GM12874 (cell line): ENCODE measurements around the gene PTPRN2.

Experiments used
- TF ChIP-seq, protein P1 (sequence below): IDR thresholded peaks from 2 replicates; pipeline ENCODE4 v1.5.1; 2011; ENCODE audit warnings: low read depth, mild to moderate bottlenecking, control low read depth, low read length, moderate library complexity; ENCODE audit not compliant: insufficient read depth

PTPRN2 gene

DNA sequence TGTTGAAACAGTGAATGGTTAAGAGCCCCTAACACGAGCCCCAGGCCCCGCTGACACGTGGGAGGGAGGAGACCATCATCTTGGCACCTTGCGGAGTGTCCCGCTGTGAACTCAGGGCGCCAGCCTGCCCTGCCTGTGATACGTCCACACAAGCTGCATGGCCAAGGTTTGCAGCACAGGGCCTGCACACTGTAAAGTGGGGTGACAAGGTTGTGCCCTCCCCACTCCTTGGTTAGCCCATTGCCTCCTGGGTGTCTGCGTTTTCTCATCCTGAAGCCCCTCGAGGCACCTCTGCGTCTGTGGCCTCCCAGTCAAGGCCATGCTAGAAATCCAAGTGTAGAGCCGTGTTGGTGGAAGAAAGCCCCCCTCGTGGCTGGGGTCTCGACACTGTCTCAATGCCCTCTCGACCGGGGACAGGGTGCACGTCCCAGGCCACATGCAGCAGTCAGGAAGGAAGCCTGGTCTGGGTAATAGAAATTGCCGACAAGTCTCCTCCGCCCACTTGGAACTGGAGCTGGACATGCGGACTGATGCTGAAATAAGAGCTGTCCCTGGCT is 1058.8 kb downstream of the PTPRN2 start:
- TF ChIP-seq, protein P1, sequence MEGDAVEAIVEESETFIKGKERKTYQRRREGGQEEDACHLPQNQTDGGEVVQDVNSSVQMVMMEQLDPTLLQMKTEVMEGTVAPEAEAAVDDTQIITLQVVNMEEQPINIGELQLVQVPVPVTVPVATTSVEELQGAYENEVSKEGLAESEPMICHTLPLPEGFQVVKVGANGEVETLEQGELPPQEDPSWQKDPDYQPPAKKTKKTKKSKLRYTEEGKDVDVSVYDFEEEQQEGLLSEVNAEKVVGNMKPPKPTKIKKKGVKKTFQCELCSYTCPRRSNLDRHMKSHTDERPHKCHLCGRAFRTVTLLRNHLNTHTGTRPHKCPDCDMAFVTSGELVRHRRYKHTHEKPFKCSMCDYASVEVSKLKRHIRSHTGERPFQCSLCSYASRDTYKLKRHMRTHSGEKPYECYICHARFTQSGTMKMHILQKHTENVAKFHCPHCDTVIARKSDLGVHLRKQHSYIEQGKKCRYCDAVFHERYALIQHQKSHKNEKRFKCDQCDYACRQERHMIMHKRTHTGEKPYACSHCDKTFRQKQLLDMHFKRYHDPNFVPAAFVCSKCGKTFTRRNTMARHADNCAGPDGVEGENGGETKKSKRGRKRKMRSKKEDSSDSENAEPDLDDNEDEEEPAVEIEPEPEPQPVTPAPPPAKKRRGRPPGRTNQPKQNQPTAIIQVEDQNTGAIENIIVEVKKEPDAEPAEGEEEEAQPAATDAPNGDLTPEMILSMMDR, result no peak

DNA sequence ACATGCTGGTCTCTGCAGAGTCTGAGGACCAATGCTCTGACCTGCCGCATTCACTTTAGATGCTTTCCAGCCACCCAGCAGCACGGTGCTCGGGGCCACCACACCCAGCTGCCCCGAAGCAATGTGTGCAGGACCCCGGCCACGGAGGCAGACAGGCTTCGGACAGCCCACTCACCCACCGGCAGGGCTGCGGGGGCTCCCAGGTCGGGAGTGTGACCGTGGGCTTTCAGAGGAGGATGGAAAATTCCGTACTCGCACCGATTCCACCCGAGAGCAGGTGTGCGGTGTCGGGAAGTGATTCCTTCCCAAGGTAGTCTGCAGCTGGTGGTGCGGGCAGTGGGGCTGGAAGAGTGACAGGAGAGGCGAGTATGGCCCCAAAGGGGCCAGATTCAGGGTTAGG is 1059.9 kb downstream of the PTPRN2 start:
- TF ChIP-seq, protein P1, result no peak

DNA sequence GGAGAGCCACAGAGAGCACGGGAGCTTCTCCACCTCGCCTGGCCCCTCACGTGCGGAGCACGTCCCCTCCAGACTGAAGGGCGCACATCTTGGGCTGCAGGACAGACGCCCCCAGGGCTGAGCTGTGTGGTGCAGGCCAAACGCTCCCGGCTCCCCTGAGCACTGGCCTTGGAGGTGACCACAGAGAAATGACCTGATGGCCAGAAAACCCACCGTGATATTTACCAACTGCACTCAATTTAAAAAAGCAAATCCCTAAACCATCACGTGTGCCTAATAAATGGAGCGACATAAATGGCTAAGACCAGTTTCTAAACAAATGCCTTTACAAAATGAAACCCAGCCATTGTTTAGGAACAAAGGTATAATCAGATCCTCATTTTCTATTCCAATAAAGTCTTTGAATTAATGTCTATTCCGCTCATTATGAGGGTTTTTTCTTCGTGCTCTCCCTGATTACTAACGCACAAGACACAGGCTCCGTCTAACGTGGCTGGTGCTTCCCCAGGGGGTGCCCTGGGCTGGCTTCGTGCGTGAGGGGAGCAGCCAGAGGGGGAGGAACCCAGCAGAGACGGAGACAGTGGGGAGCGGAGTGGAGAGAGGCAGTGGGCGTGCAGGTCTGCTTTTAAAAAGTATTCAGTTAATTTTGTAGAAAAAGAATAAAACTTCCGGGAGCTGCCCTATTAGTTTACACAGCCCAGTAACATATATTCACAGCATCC is 1060.5 kb downstream of the PTPRN2 start:
- TF ChIP-seq, protein P1, result no peak

DNA sequence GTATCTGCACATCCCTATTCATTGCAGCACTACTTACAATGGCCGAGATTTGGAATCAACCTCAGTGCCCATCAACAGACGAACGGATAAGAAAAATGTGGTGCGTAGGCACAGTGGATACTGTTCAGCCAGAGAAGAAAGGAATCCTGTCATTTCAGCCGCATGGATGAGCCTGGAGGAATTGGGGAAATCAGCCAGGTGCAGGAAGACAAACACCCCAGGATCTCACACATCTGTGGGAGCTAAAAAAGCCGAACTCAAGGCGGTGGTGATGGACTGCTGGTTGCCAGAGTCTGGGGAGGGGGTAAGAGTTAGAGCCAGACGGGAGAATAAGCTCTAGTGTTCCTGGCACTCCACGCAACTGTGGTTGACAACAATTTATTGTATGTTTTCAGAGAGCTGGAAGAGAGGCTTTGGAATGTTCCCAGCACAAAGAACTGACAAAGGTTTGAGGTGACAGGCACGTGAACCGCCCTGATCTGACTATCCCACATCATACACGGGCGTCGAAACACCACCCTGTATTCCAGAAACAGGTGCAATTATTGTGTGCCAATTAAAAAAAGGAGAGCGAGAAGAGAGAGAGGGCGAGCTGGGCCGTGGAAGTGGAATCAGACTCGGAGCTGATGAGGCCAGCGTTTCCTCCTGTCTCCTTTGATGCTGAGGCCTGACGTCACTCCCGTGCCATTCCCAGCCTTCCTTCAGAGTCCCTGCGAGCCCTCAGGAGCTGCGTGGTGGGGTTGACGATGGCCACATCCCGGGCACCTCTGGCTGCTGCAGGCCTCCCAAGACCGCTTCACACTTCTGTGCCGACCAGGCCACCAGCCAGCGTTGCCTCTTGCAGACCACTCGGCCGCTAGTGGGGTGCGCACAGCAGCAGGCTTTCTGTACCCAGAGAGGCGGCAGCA is 1061.4 kb downstream of the PTPRN2 start:
- TF ChIP-seq, protein P1, result no peak

DNA sequence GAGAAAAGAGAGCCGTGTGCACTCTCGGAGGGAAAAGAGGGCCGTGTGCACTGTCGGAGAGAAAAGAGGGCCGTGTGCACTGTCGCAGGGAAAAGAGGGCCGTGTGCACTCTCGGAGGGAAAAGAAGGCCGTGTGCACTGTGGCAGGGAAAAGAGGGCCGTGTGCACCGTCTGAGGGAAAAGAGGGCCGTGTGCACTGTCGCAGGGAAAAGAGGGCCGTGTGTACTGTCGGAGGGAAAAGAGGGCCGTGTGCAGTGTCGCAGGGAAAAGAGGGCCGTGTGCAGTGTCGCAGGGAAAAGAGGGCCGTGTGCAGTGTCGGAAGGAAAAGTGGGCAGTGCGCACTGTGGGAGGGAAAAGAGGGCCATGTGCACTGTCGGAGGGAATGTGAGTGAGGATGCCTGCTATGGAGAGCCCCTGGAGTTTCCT is 1062.1 kb downstream of the PTPRN2 start:
- TF ChIP-seq, protein P1, result no peak

DNA sequence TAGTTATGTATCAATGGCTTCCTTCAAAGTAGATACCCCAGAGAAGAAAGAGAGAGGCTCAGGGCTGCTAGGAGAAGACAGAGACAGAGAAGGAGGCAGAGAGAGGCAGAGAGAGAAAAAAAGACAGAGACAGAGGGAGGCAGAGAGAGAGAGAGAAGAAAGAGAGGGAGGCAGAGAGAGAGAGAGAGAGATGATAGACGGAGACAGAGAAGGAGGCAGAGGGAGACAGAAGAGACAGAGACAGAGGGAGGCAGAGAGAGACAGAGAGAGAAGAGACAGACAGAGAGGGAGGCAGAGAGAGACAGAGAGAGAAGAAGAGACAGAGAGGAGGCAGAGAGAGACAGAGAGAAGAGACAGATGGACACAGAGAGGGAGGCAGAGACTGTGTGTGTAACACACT is 1062.9 kb downstream of the PTPRN2 start:
- TF ChIP-seq, protein P1, result no peak

DNA sequence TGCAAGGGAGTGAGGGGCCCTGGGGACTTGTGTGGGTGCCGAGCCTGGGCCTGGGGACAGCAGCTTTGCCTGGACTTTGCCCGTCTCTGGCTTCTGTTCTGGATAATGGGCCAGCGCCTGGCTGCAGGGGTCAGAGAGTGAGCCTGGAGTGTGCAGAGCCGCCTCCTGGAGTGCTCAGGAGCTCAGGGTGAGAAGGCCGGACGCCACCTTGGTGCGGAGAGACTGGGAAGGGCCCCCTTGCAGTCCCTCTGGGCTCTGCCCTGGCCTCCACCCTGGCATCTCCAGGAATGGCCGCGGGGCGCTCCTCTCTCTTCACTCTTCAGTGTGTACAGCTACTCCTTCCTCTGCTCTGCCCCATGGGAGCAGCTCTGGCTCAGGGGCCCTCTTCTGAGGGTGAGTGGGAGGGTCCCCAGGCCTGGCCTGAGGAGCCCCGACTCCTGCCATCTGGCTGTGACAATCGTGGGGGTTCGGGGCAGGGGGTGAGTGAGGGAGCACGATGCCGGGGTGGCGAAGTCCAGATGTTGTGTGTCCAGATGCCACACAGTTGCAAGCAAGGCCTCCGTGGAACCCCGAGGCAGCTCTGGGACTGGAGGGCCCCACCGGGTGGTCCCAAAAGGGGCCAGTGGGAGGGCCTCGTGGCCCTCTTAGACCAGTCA is 1063.7 kb downstream of the PTPRN2 start:
- TF ChIP-seq, protein P1, result no peak
